ENCODE measurements around the gene UBE2Q1.

The UBE2Q1 gene

GRCh38 chr1:154572468-154573167, 14.2 kb upstream of the UBE2Q1 start:
- no peak for DNase-seq (ENCODE audit: extremely low read depth, low read depth)
- TF ChIP-seq CTCF (IDR thresholded peaks at IDR 0.05; ENCODE audit: low read depth, low read length, missing control alignments), result no peak
- no peak overlapping the region for H3K4me3 ChIP-seq (replicated peaks; ENCODE audit: low read depth, low read length)

- no peak for TF ChIP-seq CTCF (IDR thresholded peaks at IDR 0.05; ENCODE audit: low read depth, low read length, missing control alignments)
- no peak overlapping the region for H3K4me3 ChIP-seq (replicated peaks; ENCODE audit: low read depth, low read length)
- DNase-seq (ENCODE audit: extremely low read depth, low read depth), result no peak
Observed at GRCh38 chr1:154571964-154572288, 13.5 kb upstream of the UBE2Q1 start.

DNA sequence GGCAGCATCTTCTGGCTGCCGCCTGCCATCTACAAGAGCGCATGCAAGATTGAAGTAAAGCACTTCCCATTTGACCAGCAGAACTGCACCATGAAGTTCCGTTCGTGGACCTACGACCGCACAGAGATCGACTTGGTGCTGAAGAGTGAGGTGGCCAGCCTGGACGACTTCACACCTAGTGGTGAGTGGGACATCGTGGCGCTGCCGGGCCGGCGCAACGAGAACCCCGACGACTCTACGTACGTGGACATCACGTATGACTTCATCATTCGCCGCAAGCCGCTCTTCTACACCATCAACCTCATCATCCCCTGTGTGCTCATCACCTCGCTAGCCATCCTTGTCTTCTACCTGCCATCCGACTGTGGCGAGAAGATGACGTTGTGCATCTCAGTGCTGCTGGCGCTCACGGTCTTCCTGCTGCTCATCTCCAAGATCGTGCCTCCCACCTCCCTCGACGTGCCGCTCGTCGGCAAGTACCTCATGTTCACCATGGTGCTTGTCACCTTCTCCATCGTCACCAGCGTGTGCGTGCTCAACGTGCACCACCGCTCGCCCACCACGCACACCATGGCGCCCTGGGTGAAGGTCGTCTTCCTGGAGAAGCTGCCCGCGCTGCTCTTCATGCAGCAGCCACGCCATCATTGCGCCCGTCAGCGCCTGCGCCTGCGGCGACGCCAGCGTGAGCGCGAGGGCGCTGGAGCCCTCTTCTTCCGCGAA, 12.9 kb upstream of the UBE2Q1 start:
- TF ChIP-seq CTCF (IDR thresholded peaks at IDR 0.05; ENCODE audit: low read depth, low read length, missing control alignments), result no peak
- no peak overlapping the region for H3K4me3 ChIP-seq (replicated peaks; ENCODE audit: low read depth, low read length)
- no peak for DNase-seq (ENCODE audit: extremely low read depth, low read depth)

DNA sequence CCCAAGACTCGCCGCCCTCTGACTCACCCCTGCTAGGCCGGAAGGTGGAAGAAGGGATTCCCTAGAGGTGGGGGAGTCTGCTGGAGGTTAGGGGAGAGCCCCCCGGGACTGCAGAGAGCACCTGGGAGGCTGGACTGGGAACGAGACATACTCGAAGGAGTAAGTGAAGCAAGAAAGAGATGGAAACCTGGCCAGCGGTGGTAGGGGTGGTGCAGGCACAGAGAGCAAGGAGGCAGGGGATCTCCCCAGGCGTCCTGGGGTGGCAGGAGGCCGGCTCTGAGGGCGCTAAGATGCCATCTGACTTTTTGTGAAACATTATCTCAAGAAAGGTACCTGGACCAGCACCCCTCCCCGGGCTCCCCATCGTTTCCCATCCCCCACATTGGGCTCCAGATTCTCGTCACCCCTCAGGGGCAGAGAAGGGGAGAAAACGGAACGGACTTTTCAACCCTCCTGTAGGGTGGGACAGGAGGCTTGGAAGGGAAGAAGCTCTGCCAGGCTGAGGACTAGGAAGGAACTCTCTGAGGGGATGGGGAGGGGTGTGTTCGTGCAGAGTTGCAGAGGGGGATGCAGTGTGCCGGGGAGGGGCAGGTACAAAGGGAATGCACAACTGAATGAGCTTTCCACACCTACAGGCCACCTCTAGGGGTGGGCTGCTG, 9.8 kb upstream of the UBE2Q1 start:
- no peak for TF ChIP-seq CTCF (IDR thresholded peaks at IDR 0.05; ENCODE audit: low read depth, low read length, missing control alignments)
- no peak overlapping the region; the same call in 1 of the 2 replicates for H3K4me3 ChIP-seq (replicated peaks; ENCODE audit: low read depth, low read length)
- no peak for DNase-seq (ENCODE audit: extremely low read depth, low read depth)

DNA sequence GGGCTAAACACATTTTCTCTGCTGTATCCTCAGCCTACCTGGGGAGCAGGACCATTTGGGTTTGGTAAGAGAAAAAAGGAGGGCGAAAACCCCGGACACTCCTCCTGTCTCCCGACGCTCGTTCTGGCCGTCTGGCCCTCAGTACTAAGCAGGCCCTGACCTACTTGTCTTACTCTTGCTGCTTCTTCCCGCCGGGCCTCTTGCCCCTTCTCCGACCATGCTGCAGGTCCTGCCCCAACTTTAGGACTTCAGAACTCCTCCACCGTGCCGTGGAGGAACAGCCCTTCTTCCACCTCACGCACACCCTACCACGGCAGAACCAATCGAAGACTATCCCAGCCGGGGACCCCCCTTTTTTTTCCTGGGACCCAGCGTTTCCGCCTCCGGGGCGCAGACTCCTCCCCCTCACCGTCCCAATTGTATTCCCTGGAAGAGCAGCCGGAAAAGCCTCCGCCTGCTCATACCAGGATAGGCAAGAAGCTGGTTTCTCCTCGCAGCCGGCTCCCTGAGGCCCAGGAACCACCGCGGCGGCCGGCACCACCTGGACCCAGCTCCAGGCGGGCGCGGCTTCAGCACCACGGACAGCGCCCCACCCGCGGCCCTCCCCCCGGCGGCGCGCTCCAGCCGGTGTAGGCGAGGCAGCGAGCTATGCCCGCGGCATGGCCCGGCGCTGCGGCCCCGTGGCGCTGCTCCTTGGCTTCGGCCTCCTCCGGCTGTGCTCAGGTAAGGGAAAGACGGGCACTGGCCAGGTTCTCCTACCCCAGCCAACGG, 9.1 kb upstream of the UBE2Q1 start, which contains the start of gene CHRNB2:
Gene CHRNB2, plus strand, starts transcription at position 393 of the 771 bp plus-strand sequence. Its CDS starts 267 bp downstream, at position 660.
- no peak within 1 kb of the TSS; the same call in 1 of the 2 replicates for H3K4me3 ChIP-seq (replicated peaks; ENCODE audit: low read depth, low read length)
- TF ChIP-seq CTCF (IDR thresholded peaks at IDR 0.05; ENCODE audit: low read depth, low read length, missing control alignments), result no peak
- DNase-seq (ENCODE audit: extremely low read depth, low read depth), result no peak

DNA sequence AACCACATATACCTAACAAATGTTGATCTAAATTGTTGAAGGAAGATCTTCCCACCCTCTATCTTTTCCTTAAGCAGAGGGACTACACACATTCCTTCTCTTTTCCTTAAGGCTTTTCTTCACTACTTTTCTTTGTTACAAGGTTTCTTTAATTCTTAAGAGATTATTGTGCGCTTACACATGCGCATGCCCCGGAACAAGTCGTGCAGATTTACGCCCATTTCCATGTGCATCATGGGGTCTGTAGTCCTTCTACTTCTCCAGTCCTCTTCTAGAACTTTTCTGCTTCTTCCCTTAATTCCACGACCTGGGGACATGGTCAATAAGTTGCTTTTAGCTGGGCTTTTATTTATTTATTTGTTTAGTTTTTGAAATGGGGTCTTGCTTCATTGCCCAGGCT, 7.4 kb upstream of the UBE2Q1 start:
- TF ChIP-seq CTCF (IDR thresholded peaks at IDR 0.05; ENCODE audit: low read depth, low read length, missing control alignments), result no peak
- no peak for DNase-seq (ENCODE audit: extremely low read depth, low read depth)
- no peak overlapping the region for H3K4me3 ChIP-seq (replicated peaks; ENCODE audit: low read depth, low read length)
